Upper lobe of left lung (tissue), 6 donors: ENCODE results near the gene FOSL2. TPM values are rescaled to one million over a fixed set of nuclear protein-coding genes. Genes with fewer than 3 reads are reported as not detected.
A peak's percentile ranks its signal among the peaks of the same experiment; 100 is the strongest.

Experiments
- ATAC-seq, 2 donors: fragments of 200-7000 bp; cut with Tn5 transposase; one replicate each; pipeline ENCODE4 v1.9.1; 2022; ENCODE audit warnings: mild to moderate bottlenecking in 2 of 2, moderate library complexity in 2 of 2; ENCODE audit not compliant: low FRiP score in 2 of 2
- DNase-seq, 2 donors: peaks; one replicate each; pipeline ENCODE4 v3.0.0-alpha.2; 2019 to 2020
- H3K27ac ChIP-seq, 4 donors: fragments of 200-600 bp; sonication (generic); one replicate each; pipeline ENCODE4 v1.5.1; 2016 to 2019
- H3K27me3 ChIP-seq, 4 donors: fragments of 200-600 bp; sonication (generic); one replicate each; pipeline ENCODE4 v1.5.1; 2017 to 2019
- H3K36me3 ChIP-seq, 4 donors: fragments of 200-600 bp; sonication (generic); one replicate each; pipeline ENCODE4 v1.5.1; 2016 to 2019
- H3K4me1 ChIP-seq, 4 donors: fragments of 200-600 bp; sonication (generic); one replicate each; pipeline ENCODE4 v1.5.1; 2018 to 2019
- H3K4me3 ChIP-seq, 4 donors: fragments of 200-600 bp; sonication (generic); one replicate each; pipeline ENCODE4 v1.5.1; 2017 to 2019; ENCODE audit warnings: mild to moderate bottlenecking in 2 of 4, moderate library complexity in 1 of 4
- H3K9me3 ChIP-seq, 4 donors: fragments of 200-600 bp; sonication (generic); one replicate each; pipeline ENCODE4 v1.5.1; 2018 to 2019
- CTCF ChIP-seq, 6 experiments: fragments of 450-650 bp in 4 of 6; fragments of 200-600 bp in 2 of 6; sonication (generic) in 2 of 6; IDR thresholded peaks; one replicate each; pipeline ENCODE4 v1.5.1; 2016 to 2019; ENCODE audit warnings: antibody characterized with exemption in 6 of 6
- EP300 ChIP-seq, 4 donors: sonication (generic); formaldehyde crosslinking; IDR thresholded peaks; one replicate each; pipeline ENCODE4 v1.5.1; 2017; ENCODE audit warnings: antibody characterized with exemption in 4 of 4, control low read depth in 2 of 4
- POLR2A ChIP-seq, 4 donors: fragments of 450-650 bp; IDR thresholded peaks; one replicate each; pipeline ENCODE4 v1.5.1; 2016 to 2017; ENCODE audit warnings: antibody characterized with exemption in 4 of 4, mild to moderate bottlenecking in 2 of 4
- POLR2AphosphoS5 ChIP-seq, 2 donors: sonication (generic); formaldehyde crosslinking; IDR thresholded peaks; one replicate each; pipeline ENCODE4 v1.5.1; 2017; ENCODE audit warnings: antibody characterized with exemption in 2 of 2
- WGBS, 2 donors: methylation state at CpG; one replicate each; pipeline ENCODE4 v1.1.5; 2017 to 2018; 5-methylcytosine and 5-hydroxymethylcytosine counted together
- total RNA-seq, 6 donors: library from RNA; depleted of rRNA in 4 of 6; stranded (reverse); fragments of >200 nt in 4 of 6; gene quantifications; one replicate each; pipeline versions ENCODE4 v1.1.0 to v1.2.1, GENCODE V29; 2016 to 2021
- donor health status: DM: no; HTN: no; CAD: no; lungs with moderate emphysema.
- donor health status: DM: no; HTN: yes; CAD: no; lungs with severe emphysema.

FOSL2 gene
- total RNA-seq, 6 donors from 2014 or later, result 71.0 to 137 (median 91.0) TPM

- H3K27me3 ChIP-seq, result no peaks in the 10 kb centered on the region
- H3K36me3 ChIP-seq, result peaks cover 0 to 16% (median 2%) of the 10 kb centered on the region in 4 donors
- H3K27ac ChIP-seq, result peak overlapping the region; percentile 98 to 100 (median 99)
- no peaks in the 10 kb centered on the region for H3K9me3 ChIP-seq
- peak; percentile 2 to 87 for TF ChIP-seq POLR2AphosphoS5 (IDR thresholded peaks at IDR 0.05)
- TF ChIP-seq CTCF (IDR thresholded peaks at IDR 0.05), result no peak
- TF ChIP-seq POLR2A (IDR thresholded peaks at IDR 0.05), result peak in 3 of 4 donors; percentile 44 to 68 (median 49)
- TF ChIP-seq EP300 (IDR thresholded peaks at IDR 0.05), result peak in 1 of 4 donors; percentile 37
- ATAC-seq (no peak), DNase-seq (peak; percentile 76 to 77)
- WGBS, 2 donors, result 2% methylated on average over 15 to 21 of the region's 21 CpGs
- peaks cover 28 to 51% (median 32%) of the 10 kb centered on the region in 4 donors for H3K4me1 ChIP-seq
- H3K4me3 ChIP-seq, result peak overlapping the region; percentile 62 to 86 (median 84)
These were observed 1.7 kb downstream of the FOSL2 start for GRCh38 chr2:28394331-28394877.

- WGBS, 2 donors, result 9 to 28% methylated on average over 7 of the region's 7 CpGs
- peaks cover 29 to 52% (median 32%) of the 10 kb centered on the region in 4 donors for H3K4me1 ChIP-seq
These were observed 2.3 kb downstream of the FOSL2 start for GRCh38 chr2:28394997-28395333.

GRCh38 chr2:28395334-28396061 lies 2.8 kb downstream of the FOSL2 start:
- no peaks in the 10 kb centered on the region for H3K9me3 ChIP-seq
- peak overlapping the region; percentile 62 to 86 (median 84) for H3K4me3 ChIP-seq
- H3K27me3 ChIP-seq, result no peaks in the 10 kb centered on the region
- peak overlapping the region; percentile 98 to 100 (median 99) for H3K27ac ChIP-seq
- DNase-seq (peak in 1 of 2 donors; percentile 79), ATAC-seq (peak; percentile 5 to 20)
- peaks cover 33 to 56% (median 36%) of the 10 kb centered on the region in 4 donors for H3K4me1 ChIP-seq
- 5 to 14% methylated on average over 13 to 15 of the region's 15 CpGs for WGBS, 2 donors
- H3K36me3 ChIP-seq, result peaks cover 0 to 25% (median 8%) of the 10 kb centered on the region in 4 donors
- TF ChIP-seq EP300 (IDR thresholded peaks at IDR 0.05) (peak in 3 of 4 donors; percentile 35 to 80 (median 48)), POLR2AphosphoS5 (IDR thresholded peaks at IDR 0.05) (peak; percentile 79 to 96), POLR2A (IDR thresholded peaks at IDR 0.05) (peak; percentile 14 to 85 (median 43)), CTCF (IDR thresholded peaks at IDR 0.05) (no peak)

More at GRCh38 chr2:28394997-28395333, 2.3 kb downstream of the FOSL2 start:
- DNase-seq (no peak), ATAC-seq (no peak)
- Histone ChIP-seq H3K27me3 (no peaks in the 10 kb centered on the region), H3K4me3 (peak overlapping the region; percentile 62 to 86 (median 84)), H3K9me3 (no peaks in the 10 kb centered on the region), H3K36me3 (peaks cover 0 to 22% (median 5%) of the 10 kb centered on the region in 4 donors), H3K27ac (peak overlapping the region; percentile 98 to 100 (median 99))
- no peak for TF ChIP-seq EP300 (IDR thresholded peaks at IDR 0.05)

GRCh38 chr2:28397043-28397381 lies 4.4 kb downstream of the FOSL2 start:
- TF ChIP-seq CTCF (IDR thresholded peaks at IDR 0.05), result peak in 2 of 6 experiments; percentile 2 to 4
- TF ChIP-seq POLR2AphosphoS5 (IDR thresholded peaks at IDR 0.05), result no peak
- no peak for TF ChIP-seq EP300 (IDR thresholded peaks at IDR 0.05)
- TF ChIP-seq POLR2A (IDR thresholded peaks at IDR 0.05), result no peak
- Histone ChIP-seq H3K9me3 (no peaks in the 10 kb centered on the region), H3K27me3 (no peaks in the 10 kb centered on the region), H3K4me3 (peak overlapping the region in 3 of 4 donors; percentile 62 to 86 (median 82)), H3K4me1 (peaks cover 45 to 60% (median 50%) of the 10 kb centered on the region in 4 donors), H3K27ac (peak overlapping the region; percentile 98 to 100 (median 99)), H3K36me3 (peaks cover 0 to 39% (median 14%) of the 10 kb centered on the region in 4 donors)
- DNase-seq, result no peak
- ATAC-seq, result no peak
- 21 to 35% methylated on average over 2 of the region's 2 CpGs for WGBS, 2 donors

GRCh38 chr2:28398101-28398834 lies 5.6 kb downstream of the FOSL2 start:
- 68 to 70% methylated on average over 13 of the region's 13 CpGs for WGBS, 2 donors
- H3K27me3 ChIP-seq, result no peaks in the 10 kb centered on the region
- peaks cover 0 to 52% (median 18%) of the 10 kb centered on the region in 4 donors for H3K36me3 ChIP-seq
- no peaks in the 10 kb centered on the region for H3K9me3 ChIP-seq
- H3K27ac ChIP-seq, result peak overlapping the region; percentile 25 to 100 (median 99)
- peak overlapping the region in 2 of 4 donors; percentile 1 to 19 for H3K4me3 ChIP-seq
- TF ChIP-seq EP300 (IDR thresholded peaks at IDR 0.05) (no peak), POLR2AphosphoS5 (IDR thresholded peaks at IDR 0.05) (peak in 1 of 2 donors; percentile 27), CTCF (IDR thresholded peaks at IDR 0.05) (no peak), POLR2A (IDR thresholded peaks at IDR 0.05) (peak in 1 of 4 donors; percentile 2)
- ATAC-seq (no peak), DNase-seq (peak in 1 of 2 donors; percentile 32)
- peaks cover 48 to 67% (median 60%) of the 10 kb centered on the region in 4 donors for H3K4me1 ChIP-seq
